Inflammatory macrophage (primary cell): ENCODE results near the gene EHBP1.

ENCODE experiments used
- DNase-seq, 2 donors: peaks; one replicate each; pipeline ENCODE4 v3.0.0-alpha.2; 2020 to 2022

EHBP1 gene

GRCh38 chr2:63081404-63081803 lies 375.9 kb downstream of the EHBP1 start:
- DNase-seq, result no peak

- no peak for DNase-seq
These were observed 381.2 kb downstream of the EHBP1 start for GRCh38 chr2:63086687-63087086.

DNA sequence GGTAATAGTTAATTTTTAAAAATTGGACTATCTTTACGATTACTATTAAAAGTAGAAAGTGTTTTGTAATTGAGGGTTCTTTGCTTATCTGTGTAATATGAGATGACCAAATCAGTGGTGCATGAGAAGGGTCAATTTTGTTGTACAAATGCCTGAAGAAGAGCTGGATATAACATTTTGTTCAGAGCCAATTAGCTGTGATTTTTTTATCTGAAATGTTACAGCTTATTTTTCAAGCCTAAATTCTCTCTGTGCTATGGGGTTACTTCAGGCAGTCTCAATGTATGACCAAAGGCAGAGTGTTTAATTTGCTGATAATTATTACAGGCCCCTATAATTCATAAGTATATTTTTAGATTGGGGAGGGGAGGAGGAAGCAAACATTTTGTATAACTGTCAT lies 386.9 kb downstream of the EHBP1 start:
- DNase-seq, result no peak

- no peak for DNase-seq
These were observed 387.3 kb downstream of the EHBP1 start for GRCh38 chr2:63092857-63093256.

GRCh38 chr2:63093502-63093901 lies 388.0 kb downstream of the EHBP1 start:
- no peak for DNase-seq
